HG03175 (cell line): ENCODE data around the gene CCNK.

Experiments
- ATAC-seq: cut with Tn5 transposase; IDR thresholded peaks from one replicate; pipeline ENCODE4 v1.9.1; 2021; ENCODE audit warnings: mild to moderate bottlenecking, moderate library complexity; ENCODE audit not compliant: unreplicated experiment

Gene CCNK

GRCh38 chr14:99518441-99519346, 37.5 kb downstream of the CCNK start:
- ATAC-seq, result peak; percentile 73

GRCh38 chr14:99519347-99519881, 38.2 kb downstream of the CCNK start:
- no peak for ATAC-seq

DNA sequence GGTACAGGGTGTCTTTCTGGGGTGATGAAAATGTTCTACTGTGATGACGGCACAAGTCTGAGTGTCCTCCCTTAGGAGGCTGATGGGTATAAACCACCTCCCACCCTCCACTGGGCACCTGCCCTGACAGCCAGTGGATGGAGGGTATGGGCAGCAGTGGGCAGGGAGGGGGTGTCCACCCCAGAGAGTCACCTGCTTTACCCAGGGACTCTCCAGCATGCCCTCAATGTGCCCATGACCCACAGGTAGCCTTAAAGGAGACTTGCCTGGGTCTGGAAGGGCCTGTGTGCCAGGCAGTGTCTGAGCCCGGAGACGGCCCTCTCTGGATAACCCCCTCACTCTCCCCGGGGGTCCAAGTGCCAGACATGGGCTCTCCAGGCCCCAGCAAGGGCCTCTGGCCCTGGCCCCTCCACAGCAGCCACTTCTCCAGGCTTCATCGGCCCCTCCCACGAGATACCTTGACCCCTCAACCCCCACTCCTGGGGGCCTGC, 38.8 kb downstream of the CCNK start:
- no peak for ATAC-seq

DNA sequence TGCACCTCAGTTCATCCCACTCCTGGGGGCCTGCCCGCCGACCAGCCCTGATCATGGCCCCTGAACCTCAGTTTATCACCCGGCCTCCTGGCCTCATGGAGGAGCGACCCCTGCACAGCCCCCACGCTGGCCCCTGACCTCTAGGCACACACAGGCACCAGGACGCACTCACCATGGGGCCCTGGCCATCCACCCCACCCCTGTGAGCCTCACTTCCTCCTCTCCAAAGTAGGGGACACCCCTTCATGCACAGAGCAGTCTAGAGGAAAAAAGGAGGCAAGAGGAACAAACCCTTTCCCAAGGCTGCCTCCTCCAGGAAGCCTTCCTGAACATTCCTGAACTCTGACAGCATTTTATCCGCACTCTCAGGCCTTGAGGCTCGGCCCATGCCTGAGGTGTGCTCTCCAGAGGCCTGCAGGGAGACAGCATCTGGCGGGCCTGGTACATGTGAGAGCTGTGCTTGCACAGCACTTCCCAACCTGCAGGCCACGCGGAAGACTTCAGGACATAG, 39.4 kb downstream of the CCNK start:
- no peak for ATAC-seq

DNA sequence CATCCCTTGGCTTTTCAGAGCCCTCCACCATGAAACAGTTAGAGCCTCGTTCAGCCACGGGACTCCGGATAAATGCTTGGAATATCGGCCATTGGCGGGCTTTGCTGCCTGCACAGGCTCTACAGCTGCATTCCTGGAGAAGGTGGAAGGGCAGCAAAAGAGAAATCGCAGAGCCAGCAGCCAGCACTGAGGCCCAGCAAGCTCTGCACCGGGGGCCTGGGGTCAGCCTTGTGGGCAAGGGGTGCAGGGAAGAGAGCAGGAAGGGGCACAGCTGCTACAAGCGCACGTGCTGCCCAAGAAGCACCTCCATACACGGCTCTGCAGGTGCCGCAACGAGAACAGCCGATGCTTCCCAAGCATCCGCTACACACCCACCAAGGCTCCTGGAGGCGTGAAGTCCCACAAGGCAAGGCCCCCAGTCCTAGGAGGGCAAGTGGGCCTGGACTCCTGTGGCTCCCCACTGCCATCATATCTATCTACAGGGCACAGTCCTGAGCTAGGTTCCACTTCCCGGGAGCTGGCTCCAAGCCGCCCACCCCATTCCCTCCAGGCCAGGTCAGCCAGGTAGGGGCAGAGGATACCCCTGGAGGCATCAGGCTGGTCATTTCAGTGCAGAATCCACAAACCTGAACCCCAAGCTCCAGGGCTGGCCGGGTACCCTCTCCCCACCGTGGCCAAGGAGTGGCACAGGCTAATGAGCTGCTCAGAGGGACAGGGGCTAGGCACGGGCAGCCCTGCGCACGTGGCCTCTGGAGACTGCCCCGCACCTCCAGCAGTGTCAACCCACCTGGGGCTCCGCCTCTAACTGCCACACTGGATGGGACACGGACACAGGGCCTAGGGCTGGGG, 40.2 kb downstream of the CCNK start:
- no peak for ATAC-seq

- ATAC-seq, result no peak
Observed at GRCh38 chr14:99522025-99522401, 40.8 kb downstream of the CCNK start.

DNA sequence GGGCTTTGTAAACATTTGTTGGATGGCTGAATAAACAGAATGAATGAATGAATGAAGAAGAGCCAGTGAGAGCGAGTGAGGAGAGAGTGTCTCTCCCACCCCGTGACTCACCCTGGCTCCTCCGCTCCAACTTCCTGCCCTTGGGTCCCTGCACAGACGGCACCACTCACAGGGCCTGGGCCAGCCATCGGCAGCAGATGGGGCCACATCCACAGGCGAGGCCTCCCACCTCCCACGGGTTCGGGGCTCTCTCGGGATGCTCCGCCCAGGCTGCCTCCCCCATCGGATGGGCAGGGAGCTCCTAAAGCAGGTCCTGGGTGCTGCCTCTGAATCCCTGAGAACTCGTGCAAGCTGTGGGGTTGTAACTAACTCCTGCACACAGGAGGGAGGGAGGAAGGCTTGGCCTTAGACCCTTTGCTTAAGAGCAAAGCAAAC, 41.3 kb downstream of the CCNK start:
- no peak for ATAC-seq

- no peak for ATAC-seq
Observed at GRCh38 chr14:99522934-99523703, 41.9 kb downstream of the CCNK start.

GRCh38 chr14:99523704-99524055, 42.5 kb downstream of the CCNK start:
- no peak for ATAC-seq

- ATAC-seq, result no peak
Observed at GRCh38 chr14:99524091-99524661, 43.0 kb downstream of the CCNK start.

GRCh38 chr14:99524804-99525698, 43.8 kb downstream of the CCNK start:
- ATAC-seq, result no peak

GRCh38 chr14:99525699-99526080, 44.5 kb downstream of the CCNK start:
- no peak for ATAC-seq

DNA sequence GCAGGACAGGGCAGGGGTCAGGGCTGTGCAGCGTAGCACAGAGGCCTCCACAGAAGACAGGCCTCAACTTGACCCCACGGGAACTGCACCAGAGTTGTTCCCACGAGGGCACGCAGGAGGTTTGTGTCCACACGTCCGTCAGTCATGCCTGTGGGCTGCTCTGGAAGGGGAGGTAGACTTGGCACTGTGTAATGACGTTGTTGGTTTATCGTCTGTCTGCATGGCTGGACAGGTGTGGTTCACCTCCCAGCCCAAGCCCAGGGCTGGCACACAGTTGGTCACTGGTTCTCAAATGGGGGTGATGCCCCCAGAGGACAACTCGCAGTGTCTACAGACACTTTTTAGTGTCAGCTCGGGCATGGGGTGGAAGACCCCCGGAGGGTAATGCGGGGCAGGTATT, 45.8 kb downstream of the CCNK start:
- no peak for ATAC-seq

DNA sequence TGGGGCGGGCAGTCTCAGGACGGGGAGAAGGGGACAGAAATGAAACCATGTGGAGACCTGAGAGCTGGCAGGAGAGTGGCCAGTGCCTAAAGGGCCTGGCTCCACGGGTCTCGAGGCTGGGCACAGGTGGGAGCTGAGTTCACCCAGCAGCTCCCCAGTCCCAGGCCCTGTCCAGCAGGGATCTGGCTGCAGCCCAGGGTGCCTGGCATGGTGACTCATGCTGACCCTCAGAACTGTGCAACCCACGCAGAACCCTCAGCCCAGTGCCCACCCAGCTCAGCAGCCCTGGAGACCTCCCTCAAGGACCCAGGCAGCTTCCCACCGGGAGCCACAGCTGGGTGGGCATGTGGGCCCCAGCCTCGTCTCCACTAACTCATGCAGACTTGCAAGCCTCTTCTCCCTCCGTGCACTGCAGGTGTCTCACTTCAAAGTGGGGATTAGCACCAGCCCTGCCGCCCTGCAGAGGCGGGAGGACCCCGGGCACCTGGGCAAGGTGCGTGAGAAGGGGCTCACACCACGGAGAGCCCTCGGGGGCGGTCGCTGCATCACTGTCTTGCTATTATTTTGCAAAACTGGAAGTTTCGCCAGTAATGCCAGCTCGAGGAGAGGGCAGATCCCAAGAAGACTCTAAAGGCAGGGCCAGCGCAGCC, 46.3 kb downstream of the CCNK start:
- ATAC-seq, result no peak

GRCh38 chr14:99529899-99530298, 48.7 kb downstream of the CCNK start:
- no peak for ATAC-seq

DNA sequence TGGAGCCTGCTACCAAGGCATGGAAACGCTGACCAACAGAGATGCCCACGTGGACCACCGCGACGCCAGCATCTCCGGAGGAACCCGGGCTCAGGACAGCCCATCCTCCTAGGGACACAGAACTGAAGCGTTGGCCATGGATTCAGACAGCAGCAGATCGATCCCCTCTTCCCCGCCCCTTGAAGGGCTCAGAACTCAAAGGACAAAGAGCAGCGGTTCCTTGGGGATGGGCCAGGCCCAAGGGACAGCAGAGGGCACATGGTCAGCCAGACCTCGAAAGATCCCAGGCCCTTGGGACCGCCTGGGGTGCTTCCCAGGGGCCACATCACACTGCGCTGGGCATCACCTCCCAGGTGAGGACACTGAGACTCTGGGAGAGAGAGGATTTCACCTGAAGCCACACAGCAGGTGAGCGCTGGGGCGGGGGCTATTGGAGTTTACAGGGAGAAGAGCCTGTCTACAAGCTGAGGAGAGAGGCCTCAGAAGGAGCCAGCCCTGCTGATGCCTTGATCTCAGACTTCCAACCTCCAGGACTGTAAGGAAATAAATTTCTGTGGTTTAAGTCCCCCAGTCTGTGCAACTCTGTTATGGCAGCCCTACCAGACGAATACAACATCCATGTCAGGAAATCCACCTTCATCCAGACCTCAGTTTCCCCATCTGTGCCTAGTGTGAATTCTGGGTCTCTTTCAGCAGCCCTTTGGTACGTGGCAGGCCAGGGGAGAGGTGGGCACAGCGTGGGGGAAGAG, 49.4 kb downstream of the CCNK start:
- ATAC-seq, result no peak

DNA sequence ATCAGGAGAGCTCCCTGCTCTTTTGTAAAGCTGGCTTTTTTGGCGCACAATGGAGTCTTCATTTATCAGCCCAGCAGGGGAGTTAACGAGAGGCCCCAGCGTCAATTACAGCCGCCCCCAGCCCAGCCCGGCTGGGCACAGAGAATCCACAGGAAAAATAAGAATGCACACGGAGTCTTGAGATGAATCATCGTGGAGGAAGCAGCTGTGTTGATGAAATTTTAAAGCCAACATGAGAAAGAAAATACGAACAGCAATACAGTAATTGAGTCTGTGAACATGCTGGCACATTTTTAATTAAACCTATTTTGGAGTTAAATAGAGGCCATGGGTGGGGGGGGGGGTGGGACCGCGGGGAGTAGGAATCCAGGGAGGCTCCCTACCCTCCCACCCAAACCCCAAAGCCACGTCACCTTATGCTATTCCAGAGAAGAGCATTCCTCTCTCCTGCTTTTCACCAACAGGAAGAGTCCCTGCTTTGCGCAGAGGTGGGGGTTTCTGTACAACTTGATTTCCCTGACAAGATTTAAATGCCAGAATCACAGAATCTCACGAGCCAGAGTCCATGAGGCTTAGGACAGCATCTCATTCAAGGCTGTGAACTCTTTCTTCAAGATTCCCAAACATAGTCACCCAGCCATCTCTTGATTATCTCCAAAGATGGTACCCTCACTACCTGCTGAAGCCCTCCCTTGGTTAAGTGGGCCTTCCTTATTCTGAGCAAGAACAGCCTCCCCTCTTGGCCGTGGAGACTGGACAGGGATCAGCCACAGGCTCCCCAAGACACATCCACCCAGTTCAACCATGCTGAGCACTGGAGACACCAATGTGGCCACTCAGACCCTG, 50.3 kb downstream of the CCNK start:
- no peak for ATAC-seq
